Endothelial cell of umbilical vein (primary cell): Measurements from ENCODE around the gene CNN1. TPM values are rescaled to one million over a fixed set of nuclear protein-coding genes. Genes with fewer than 3 reads are reported as not detected.

ENCODE experiments used
- BruUV-seq: library from RNA; stranded (reverse); fragments of 400-500 nt; replicated peaks from 2 replicates; lab custom pipeline; 2021; lab: Mats Ljungman, UMichigan
- CTCF ChIA-PET: fragments of 300-600, 350-600 bp; sonication (Branson Sonifier 250); formaldehyde crosslinking; loops from one replicate; lab custom pipeline; 2021; ENCODE audit warnings: antibody characterized with exemption, inconsistent platforms; lab: Charles Lee
- POLR2A ChIA-PET: fragments of 300-600, 350-600 bp; sonication (Branson Sonifier 250); formaldehyde crosslinking; loops from one replicate; lab custom pipeline; 2021; ENCODE audit warnings: antibody characterized with exemption, inconsistent platforms; lab: Charles Lee
- DNase-seq: peaks from one replicate; pipeline ENCODE4 v3.0.0-alpha.2; 2011; ENCODE audit warnings: low read depth, low spot score
- FAIRE-seq: peaks from 2 replicates; lab custom pipeline; 2011; peaks lifted over from hg19 to GRCh38; lab: Jason Lieb, UNC
- H2AFZ ChIP-seq: 2 replicates; pipeline ENCODE4 v1.6.0; 2012; ENCODE audit warnings: low read depth, low read length, control low read depth, inconsistent platforms
- H3K27ac ChIP-seq: 2 replicates; pipeline ENCODE4 v1.5.1; 2011; ENCODE audit warnings: low read depth, mild to moderate bottlenecking, control low read depth, low read length, moderate library complexity; ENCODE audit not compliant: insufficient read depth
- H3K27me3 ChIP-seq, 2 experiments: 2 replicates each; pipeline versions ENCODE4 v1.6.0 to v1.6.1; 2011; ENCODE audit warnings: low read length in 2 of 2, mixed read lengths in 1 of 2; ENCODE audit not compliant: control insufficient read depth in 2 of 2, insufficient read depth in 2 of 2
- H3K36me3 ChIP-seq, 2 experiments: 2 replicates in 1 of 2; 3 replicates in 1 of 2; pipeline ENCODE4 v1.5.1; 2011; ENCODE audit warnings: low read length in 2 of 2, mild to moderate bottlenecking in 1 of 2, moderate library complexity in 1 of 2; ENCODE audit not compliant: control insufficient read depth in 2 of 2, insufficient read depth in 2 of 2; ENCODE audit errors: extremely low read depth in 1 of 2
- H3K4me1 ChIP-seq: 3 replicates; pipeline ENCODE4 v1.5.1; 2011; ENCODE audit warnings: mild to moderate bottlenecking, low read length; ENCODE audit not compliant: control insufficient read depth, insufficient read depth; ENCODE audit errors: extremely low read depth
- H3K4me2 ChIP-seq: 2 replicates; pipeline ENCODE4 v1.6.1; 2011; ENCODE audit warnings: low read length, control low read depth, mixed read lengths; ENCODE audit not compliant: insufficient read depth
- H3K4me3 ChIP-seq, 3 experiments: fragments of 200-600 bp in 1 of 3; sonication (generic), shearing (Covaris generic) in 1 of 3; replicated peaks in 1 of 3; 2 replicates each; pipeline ENCODE4 v1.5.1; 2011 to 2016; ENCODE audit warnings: control low read depth in 3 of 3, low read length in 3 of 3, mild to moderate bottlenecking in 2 of 3, inconsistent platforms in 1 of 3, low read depth in 1 of 3, moderate library complexity in 1 of 3; ENCODE audit not compliant: insufficient read depth in 1 of 3
- H3K79me2 ChIP-seq: 2 replicates; pipeline ENCODE4 v1.6.0; 2012; ENCODE audit warnings: low read length, inconsistent platforms; ENCODE audit not compliant: control insufficient read depth, insufficient read depth
- H3K9ac ChIP-seq: replicated peaks from 2 replicates; pipeline ENCODE3; 2011; ENCODE audit warnings: low read length, control low read depth; ENCODE audit not compliant: insufficient read depth; ENCODE audit errors: extremely low read depth
- H3K9me1 ChIP-seq: replicated peaks from 3 replicates; pipeline ENCODE4 v1.6.0; 2011; ENCODE audit warnings: mild to moderate bottlenecking, low read length; ENCODE audit not compliant: control insufficient read depth, insufficient read depth; ENCODE audit errors: extremely low read depth
- H3K9me3 ChIP-seq: replicated peaks from 2 replicates; pipeline ENCODE4 v1.5.1; 2012; ENCODE audit warnings: low read length, inconsistent platforms; ENCODE audit not compliant: control insufficient read depth, insufficient read depth
- H4K20me1 ChIP-seq: replicated peaks from 2 replicates; pipeline ENCODE3; 2011; ENCODE audit warnings: mild to moderate bottlenecking, low read length; ENCODE audit not compliant: control insufficient read depth, insufficient read depth; ENCODE audit errors: extremely low read depth
- EZH2 ChIP-seq: IDR thresholded peaks from 2 replicates; pipeline ENCODE4 v1.6.1; 2012; ENCODE audit warnings: borderline replicate concordance, low read depth, mild to moderate bottlenecking, moderate library complexity, low read length, inconsistent platforms; ENCODE audit not compliant: severe bottlenecking
- FOS ChIP-seq: IDR thresholded peaks from 2 replicates; pipeline ENCODE4 v1.6.1; 2011; ENCODE audit warnings: mild to moderate bottlenecking, low read length, moderate library complexity, borderline replicate concordance; ENCODE audit not compliant: insufficient read depth
- GATA2 ChIP-seq: IDR thresholded peaks from 2 replicates; pipeline ENCODE4 v1.7.0; 2011; ENCODE audit warnings: low read depth, mild to moderate bottlenecking, moderate library complexity, mixed read lengths, low read length; ENCODE audit not compliant: insufficient read length, insufficient read depth
- JUN ChIP-seq: IDR thresholded peaks from 2 replicates; pipeline ENCODE4 v1.6.1; 2011; ENCODE audit warnings: borderline replicate concordance, low read depth; ENCODE audit not compliant: insufficient read length, insufficient read depth
- MYC ChIP-seq: IDR thresholded peaks from one replicate; pipeline ENCODE4 v1.6.1; 2011; ENCODE audit warnings: mild to moderate bottlenecking, low read depth, low read length
- POLR2A ChIP-seq: IDR thresholded peaks from 2 replicates; pipeline ENCODE4 v1.6.1; 2012; ENCODE audit warnings: low read depth, mild to moderate bottlenecking, control low read depth, low read length
- POLR2AphosphoS5 ChIP-seq: IDR thresholded peaks from 2 replicates; pipeline ENCODE4 v1.6.1; 2012; ENCODE audit warnings: low read depth, mild to moderate bottlenecking, control low read depth, low read length, moderate library complexity; ENCODE audit not compliant: insufficient read depth
- dilution Hi-C: fragments of 300-500 bp; cut with MboI; formaldehyde crosslinking; loops from one replicate; pipeline ENCODE4 v1.15.0; 2019; ENCODE audit warnings: low sequenced_read_pairs; ENCODE audit not compliant: extremely low pct_ligation_motif_present
- intact Hi-C: fragments of 100-400 bp; cut with micrococcal nuclease; formaldehyde crosslinking; loops from one replicate; pipeline ENCODE4 v1.10.0; 2022
- polyA plus RNA-seq, 4 experiments: library from polyadenylated mRNA; depleted of rRNA in 3 of 4; stranded (reverse) in 3 of 4; unstranded in 1 of 4; fragments of >200 nt; gene quantifications; 2 replicates each; pipeline versions ENCODE4 v1.2.1 to v1.2.3, GENCODE V29; 2011 to 2012; ENCODE audit warnings: missing spikeins in 1 of 4
- total RNA-seq: library from RNA; stranded (reverse); gene quantifications from 2 replicates; pipeline ENCODE4 v1.2.3, GENCODE V29; 2021
- TF ChIP-seq, protein P1 (sequence below), 2 donors: IDR thresholded peaks; 1 replicate in 1 of 2; 2 replicates in 1 of 2; pipeline ENCODE4 v1.5.1; 2011; ENCODE audit warnings: low read length in 2 of 2, mild to moderate bottlenecking in 2 of 2, moderate library complexity in 2 of 2, control low read depth in 1 of 2, inconsistent platforms in 1 of 2, low read depth in 1 of 2; ENCODE audit not compliant: insufficient read depth in 1 of 2; ENCODE audit errors: extremely low read depth in 1 of 2
- TF ChIP-seq, protein P2 (sequence below): IDR thresholded peaks from 2 replicates; pipeline ENCODE4 v1.6.1; 2011; ENCODE audit not compliant: insufficient read depth, insufficient read length

Gene CNN1
- total and polyA plus RNA-seq, 2 donors (not counting 3 experiments of a cell fraction or from before 2014, with no cell fraction given): 0.76 TPM; not detected in 1

DNA sequence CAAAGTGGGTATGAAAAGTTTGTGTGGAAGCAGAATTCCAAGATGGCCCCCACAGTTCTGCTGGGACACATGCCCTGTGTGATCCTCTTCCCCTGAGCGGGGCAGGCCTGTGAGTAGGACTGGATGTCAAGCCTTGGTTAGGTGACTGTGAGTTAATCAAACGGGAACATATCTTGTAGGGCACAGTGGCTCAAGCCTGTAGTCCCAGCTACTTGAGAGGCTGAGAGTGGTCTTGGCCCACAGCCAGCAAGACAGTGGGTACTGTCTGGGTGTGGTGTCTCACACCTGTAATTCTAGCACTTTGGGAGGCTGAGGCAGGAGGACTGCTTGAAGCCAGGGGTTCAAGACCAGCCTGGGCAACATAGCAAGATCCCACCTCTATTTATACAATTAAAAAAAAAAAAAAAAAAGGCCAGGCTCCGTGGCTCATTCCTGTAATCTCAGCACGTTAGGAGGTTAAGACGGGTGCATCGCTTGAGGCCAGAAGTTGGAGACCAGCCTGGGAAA lies 39.4 kb upstream of the CNN1 start:
- H3K9ac ChIP-seq: no peak overlapping the region
- FAIRE-seq: no peak
- BruUV-seq: no TSS peak
- peaks cover 3 to 9% of the 10 kb centered on the region in 2 experiments for H3K36me3 ChIP-seq
- dilution Hi-C loops (no loop called here), intact Hi-C loops (loop anchor here (5.0 kb wide), 1 partner anchor 38 kb away; the partner anchor contains the start of gene CNN1)
- no peak overlapping the region for H3K27ac ChIP-seq
- no peaks in the 10 kb centered on the region for H3K9me3 ChIP-seq
- DNase-seq: no peak
- no peaks in the 10 kb centered on the region for H3K4me1 ChIP-seq
- no peaks in the 10 kb centered on the region for H3K79me2 ChIP-seq
- H2AFZ ChIP-seq: no peak overlapping the region
- TF ChIP-seq, protein P1, sequence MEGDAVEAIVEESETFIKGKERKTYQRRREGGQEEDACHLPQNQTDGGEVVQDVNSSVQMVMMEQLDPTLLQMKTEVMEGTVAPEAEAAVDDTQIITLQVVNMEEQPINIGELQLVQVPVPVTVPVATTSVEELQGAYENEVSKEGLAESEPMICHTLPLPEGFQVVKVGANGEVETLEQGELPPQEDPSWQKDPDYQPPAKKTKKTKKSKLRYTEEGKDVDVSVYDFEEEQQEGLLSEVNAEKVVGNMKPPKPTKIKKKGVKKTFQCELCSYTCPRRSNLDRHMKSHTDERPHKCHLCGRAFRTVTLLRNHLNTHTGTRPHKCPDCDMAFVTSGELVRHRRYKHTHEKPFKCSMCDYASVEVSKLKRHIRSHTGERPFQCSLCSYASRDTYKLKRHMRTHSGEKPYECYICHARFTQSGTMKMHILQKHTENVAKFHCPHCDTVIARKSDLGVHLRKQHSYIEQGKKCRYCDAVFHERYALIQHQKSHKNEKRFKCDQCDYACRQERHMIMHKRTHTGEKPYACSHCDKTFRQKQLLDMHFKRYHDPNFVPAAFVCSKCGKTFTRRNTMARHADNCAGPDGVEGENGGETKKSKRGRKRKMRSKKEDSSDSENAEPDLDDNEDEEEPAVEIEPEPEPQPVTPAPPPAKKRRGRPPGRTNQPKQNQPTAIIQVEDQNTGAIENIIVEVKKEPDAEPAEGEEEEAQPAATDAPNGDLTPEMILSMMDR (IDR thresholded peaks at IDR 0.05; ENCODE audit: extremely low read depth in 1 of 2, insufficient read depth in 1 of 2, low read depth in 1 of 2, low read length in 2 of 2): no peak
- TF ChIP-seq POLR2A (no peak), POLR2AphosphoS5 (no peak), FOS (no peak), MYC (no peak), JUN (no peak), GATA2 (no peak), EZH2 (no peak)
- TF ChIP-seq, protein P2, sequence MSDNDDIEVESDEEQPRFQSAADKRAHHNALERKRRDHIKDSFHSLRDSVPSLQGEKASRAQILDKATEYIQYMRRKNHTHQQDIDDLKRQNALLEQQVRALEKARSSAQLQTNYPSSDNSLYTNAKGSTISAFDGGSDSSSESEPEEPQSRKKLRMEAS: no peak
- ChIA-PET CTCF (no interaction called here), POLR2A (no interaction called here)
- no peaks in the 10 kb centered on the region for H3K9me1 ChIP-seq
- H4K20me1 ChIP-seq: no peaks in the 10 kb centered on the region
- H3K4me3 ChIP-seq: no peak overlapping the region
- no peak overlapping the region for H3K4me2 ChIP-seq
- H3K27me3 ChIP-seq: no peaks in the 10 kb centered on the region
